ENCODE data around the gene SCGB3A2. TPM values are rescaled to one million over a fixed set of nuclear protein-coding genes. Genes with fewer than 3 reads are reported as not detected.

The SCGB3A2 gene
- polyA plus RNA-seq, result not detected

GRCh38 chr5:147878066-147878759 lies at the start of gene SCGB3A2:
Gene SCGB3A2, plus strand, starts transcription at chr5:147878711. Its CDS starts 93 bp downstream, at chr5:147878804.
- Mint-ChIP-seq H3K36me3 (peaks cover 2% of the 10 kb centered on the region), H3K4me1 (no peaks in the 10 kb centered on the region), H3K9me3 (no peaks in the 10 kb centered on the region), H3K4me3 (peak within 1 kb of the TSS in 1 of 4 donors; percentile 25), H3K27ac (no peak within 1 kb of the TSS), H3K27me3 (peaks cover 2% of the 10 kb centered on the region)

GRCh38 chr5:147830035-147830434 lies 48.5 kb upstream of the SCGB3A2 start:
- Mint-ChIP-seq H3K4me1 (peaks cover 0 to 2% (median 0%) of the 10 kb centered on the region in 3 donors), H3K9me3 (no peaks in the 10 kb centered on the region), H3K36me3 (peaks cover 2% of the 10 kb centered on the region), H3K4me3 (no peak overlapping the region), H3K27me3 (peaks cover 2% of the 10 kb centered on the region), H3K27ac (no peak overlapping the region)

GRCh38 chr5:147831465-147831864 lies 47.0 kb upstream of the SCGB3A2 start, which contains the start of gene SPINK1:
Gene SPINK1, minus strand, starts transcription at chr5:147831671. Its CDS starts 94 bp downstream, at chr5:147831577.
- Mint-ChIP-seq H3K27me3 (peaks cover 3% of the 10 kb centered on the region), H3K9me3 (no peaks in the 10 kb centered on the region), H3K4me3 (no peak within 1 kb of the TSS), H3K36me3 (peaks cover 2% of the 10 kb centered on the region), H3K4me1 (peaks cover 0 to 2% (median 0%) of the 10 kb centered on the region in 3 donors), H3K27ac (no peak within 1 kb of the TSS)

- H3K4me3 Mint-ChIP-seq, result no peak overlapping the region
- peaks cover 2% of the 10 kb centered on the region for H3K36me3 Mint-ChIP-seq
- no peaks in the 10 kb centered on the region for H3K9me3 Mint-ChIP-seq
- H3K27ac Mint-ChIP-seq, result no peak overlapping the region
- peaks cover 0 to 2% (median 0%) of the 10 kb centered on the region in 3 donors for H3K4me1 Mint-ChIP-seq
- peaks cover 3% of the 10 kb centered on the region for H3K27me3 Mint-ChIP-seq
These were observed 46.0 kb upstream of the SCGB3A2 start for GRCh38 chr5:147832541-147832940.

GRCh38 chr5:147835386-147835798 lies 43.1 kb upstream of the SCGB3A2 start:
- H3K4me1 Mint-ChIP-seq, result peaks cover 0 to 2% (median 0%) of the 10 kb centered on the region in 3 donors
- H3K27ac Mint-ChIP-seq, result no peak overlapping the region
- H3K36me3 Mint-ChIP-seq, result no peaks in the 10 kb centered on the region
- H3K27me3 Mint-ChIP-seq, result peaks cover 3% of the 10 kb centered on the region
- H3K4me3 Mint-ChIP-seq, result no peak overlapping the region
- peaks cover 1 to 3% (median 3%) of the 10 kb centered on the region in 3 donors for H3K9me3 Mint-ChIP-seq

GRCh38 chr5:147836439-147836838 lies 42.1 kb upstream of the SCGB3A2 start:
- peaks cover 3% of the 10 kb centered on the region for H3K27me3 Mint-ChIP-seq
- peaks cover 1 to 3% (median 3%) of the 10 kb centered on the region in 3 donors for H3K9me3 Mint-ChIP-seq
- peaks cover 0 to 2% (median 0%) of the 10 kb centered on the region in 3 donors for H3K4me1 Mint-ChIP-seq
- no peak overlapping the region for H3K27ac Mint-ChIP-seq
- H3K4me3 Mint-ChIP-seq, result no peak overlapping the region
- H3K36me3 Mint-ChIP-seq, result no peaks in the 10 kb centered on the region

GRCh38 chr5:147842869-147843268 lies 35.6 kb upstream of the SCGB3A2 start:
- H3K36me3 Mint-ChIP-seq, result no peaks in the 10 kb centered on the region
- H3K4me1 Mint-ChIP-seq, result no peaks in the 10 kb centered on the region
- H3K4me3 Mint-ChIP-seq, result no peak overlapping the region
- H3K9me3 Mint-ChIP-seq, result peaks cover 1 to 3% (median 3%) of the 10 kb centered on the region in 3 donors
- no peak overlapping the region for H3K27ac Mint-ChIP-seq
- H3K27me3 Mint-ChIP-seq, result peaks cover 3% of the 10 kb centered on the region

- H3K27me3 Mint-ChIP-seq, result peaks cover 5% of the 10 kb centered on the region
- no peaks in the 10 kb centered on the region for H3K4me1 Mint-ChIP-seq
- H3K27ac Mint-ChIP-seq, result no peak overlapping the region
- H3K4me3 Mint-ChIP-seq, result no peak overlapping the region
- H3K36me3 Mint-ChIP-seq, result no peaks in the 10 kb centered on the region
- peaks cover 0 to 1% (median 0%) of the 10 kb centered on the region in 3 donors for H3K9me3 Mint-ChIP-seq
These were observed 33.7 kb upstream of the SCGB3A2 start for GRCh38 chr5:147844846-147845245.

GRCh38 chr5:147845618-147846017 lies 32.9 kb upstream of the SCGB3A2 start:
- peaks cover 5% of the 10 kb centered on the region for H3K27me3 Mint-ChIP-seq
- no peaks in the 10 kb centered on the region for H3K4me1 Mint-ChIP-seq
- no peaks in the 10 kb centered on the region for H3K36me3 Mint-ChIP-seq
- no peak overlapping the region for H3K4me3 Mint-ChIP-seq
- H3K27ac Mint-ChIP-seq, result no peak overlapping the region
- no peaks in the 10 kb centered on the region for H3K9me3 Mint-ChIP-seq

GRCh38 chr5:147849226-147849625 lies 29.3 kb upstream of the SCGB3A2 start:
- H3K4me3 Mint-ChIP-seq, result no peak overlapping the region
- no peak overlapping the region for H3K27ac Mint-ChIP-seq
- peaks cover 2% of the 10 kb centered on the region for H3K36me3 Mint-ChIP-seq
- H3K9me3 Mint-ChIP-seq, result no peaks in the 10 kb centered on the region
- H3K27me3 Mint-ChIP-seq, result peaks cover 7% of the 10 kb centered on the region
- no peaks in the 10 kb centered on the region for H3K4me1 Mint-ChIP-seq

- H3K36me3 Mint-ChIP-seq, result peaks cover 3% of the 10 kb centered on the region
- no peaks in the 10 kb centered on the region for H3K4me1 Mint-ChIP-seq
- peaks cover 8% of the 10 kb centered on the region for H3K27me3 Mint-ChIP-seq
- H3K27ac Mint-ChIP-seq, result no peak overlapping the region
- peaks cover 0 to 3% (median 0%) of the 10 kb centered on the region in 3 donors for H3K9me3 Mint-ChIP-seq
- no peak overlapping the region for H3K4me3 Mint-ChIP-seq
These were observed 26.9 kb upstream of the SCGB3A2 start for GRCh38 chr5:147851578-147851977.

- H3K27me3 Mint-ChIP-seq, result peaks cover 8% of the 10 kb centered on the region
- H3K36me3 Mint-ChIP-seq, result peaks cover 3% of the 10 kb centered on the region
- H3K9me3 Mint-ChIP-seq, result peaks cover 0 to 3% (median 0%) of the 10 kb centered on the region in 3 donors
- H3K4me1 Mint-ChIP-seq, result no peaks in the 10 kb centered on the region
- no peak overlapping the region for H3K27ac Mint-ChIP-seq
- H3K4me3 Mint-ChIP-seq, result no peak overlapping the region
These were observed 26.1 kb upstream of the SCGB3A2 start for GRCh38 chr5:147852365-147852764.

GRCh38 chr5:147853372-147853987 lies 25.0 kb upstream of the SCGB3A2 start:
- no peak overlapping the region for H3K4me3 Mint-ChIP-seq
- H3K27ac Mint-ChIP-seq, result no peak overlapping the region
- peaks cover 7% of the 10 kb centered on the region for H3K27me3 Mint-ChIP-seq
- no peaks in the 10 kb centered on the region for H3K4me1 Mint-ChIP-seq
- peaks cover 3% of the 10 kb centered on the region for H3K36me3 Mint-ChIP-seq
- peaks cover 0 to 3% (median 0%) of the 10 kb centered on the region in 3 donors for H3K9me3 Mint-ChIP-seq

- Mint-ChIP-seq H3K4me1 (no peaks in the 10 kb centered on the region), H3K36me3 (peaks cover 3% of the 10 kb centered on the region), H3K4me3 (no peak overlapping the region), H3K27me3 (peaks cover 3% of the 10 kb centered on the region), H3K27ac (no peak overlapping the region), H3K9me3 (peaks cover 0 to 3% (median 0%) of the 10 kb centered on the region in 3 donors)
These were observed 24.2 kb upstream of the SCGB3A2 start for GRCh38 chr5:147854331-147854730.

- peaks cover 3% of the 10 kb centered on the region for H3K27me3 Mint-ChIP-seq
- H3K9me3 Mint-ChIP-seq, result peaks cover 0 to 3% (median 0%) of the 10 kb centered on the region in 3 donors
- H3K36me3 Mint-ChIP-seq, result peaks cover 3% of the 10 kb centered on the region
- no peak overlapping the region for H3K27ac Mint-ChIP-seq
- no peaks in the 10 kb centered on the region for H3K4me1 Mint-ChIP-seq
- H3K4me3 Mint-ChIP-seq, result no peak overlapping the region
These were observed 23.4 kb upstream of the SCGB3A2 start for GRCh38 chr5:147854894-147855773.

Data from IgD-negative memory B cell (primary cell).